Adrenal gland (tissue), 12 donors: ENCODE data around the gene IL1RAPL1. TPM values are rescaled to one million over a fixed set of nuclear protein-coding genes. Genes with fewer than 3 reads are reported as not detected.

Experiments used
- DNase-seq, 7 donors: peaks; one replicate each; pipeline ENCODE4 v3.0.0-alpha.2; 2019 to 2020
- H3K27ac ChIP-seq, 5 donors: fragments of 200-600 bp; sonication (generic) in 4 of 5; 1 replicate in 3 of 5; 2 replicates in 2 of 5; pipeline versions ENCODE4 v1.5.1 to v1.8.0; 2016 to 2020; ENCODE audit warnings: mild to moderate bottlenecking in 1 of 5
- H3K27me3 ChIP-seq: fragments of 200-600 bp; 2 replicates; pipeline ENCODE4 v1.8.0; 2021
- H3K36me3 ChIP-seq, 2 donors: fragments of 200-600 bp; replicated peaks in 1 of 2; 1 replicate in 1 of 2; 2 replicates in 1 of 2; pipeline versions ENCODE4 v1.5.1 to v1.8.0; 2018 to 2022
- H3K4me1 ChIP-seq, 2 donors: fragments of 200-600 bp; replicated peaks in 1 of 2; 1 replicate in 1 of 2; 2 replicates in 1 of 2; pipeline versions ENCODE4 v1.5.1 to v1.8.0; 2018 to 2021
- H3K4me3 ChIP-seq, 4 donors: fragments of 200-600 bp; sonication (generic) in 3 of 4; one replicate each; pipeline ENCODE4 v1.5.1; 2016 to 2018
- H3K9me3 ChIP-seq, 3 donors: fragments of 200-600 bp; sonication (generic) in 1 of 3; replicated peaks in 1 of 3; 1 replicate in 2 of 3; 2 replicates in 1 of 3; pipeline versions ENCODE4 v1.5.1 to v1.8.0; 2016 to 2021
- CTCF ChIP-seq, 6 experiments: fragments of 450-650 bp in 4 of 6; fragments of 200-600 bp in 2 of 6; sonication (generic) in 1 of 6; IDR thresholded peaks; 1 replicate in 5 of 6; 2 replicates in 1 of 6; pipeline versions ENCODE4 v1.5.1 to v1.8.0; 2016 to 2021; ENCODE audit warnings: antibody characterized with exemption in 6 of 6, mild to moderate bottlenecking in 2 of 6, moderate library complexity in 1 of 6
- POLR2A ChIP-seq, 2 donors: fragments of 450-650 bp; IDR thresholded peaks; one replicate each; pipeline ENCODE4 v1.6.1; 2017; ENCODE audit warnings: antibody characterized with exemption in 2 of 2, mild to moderate bottlenecking in 2 of 2, moderate library complexity in 1 of 2
- WGBS, 4 donors: extraction: QIAGEN DNeasy Blood & Tissue Kit in 2 of 4; methylation state at CpG; one replicate each; pipeline versions ENCODE4 v1.1.5 to v1.1.7; 2013 to 2017; 5-methylcytosine and 5-hydroxymethylcytosine counted together
- intact Hi-C, 2 donors: fragments of 100-400 bp; cut with DNase I; formaldehyde crosslinking; loops; one replicate each; pipeline versions ENCODE4 v1.14.1 to v1.15.0; 2022 to 2023
- polyA plus RNA-seq, 3 donors: library from polyadenylated mRNA; stranded (reverse); fragments of 200-250 nt in 2 of 3; fragments of 350-450 nt in 1 of 3; fragmentation: Illumina TruSeq in 1 of 3; extraction: RNeasy Lipid Tissue Mini Kit (QIAGEN cat#74804) in 1 of 3; gene quantifications; one replicate each; pipeline ENCODE4 v1.2.3, GENCODE V29; 2013 to 2014
- total RNA-seq, 9 donors: library from RNA; depleted of rRNA in 4 of 9; stranded (reverse); fragments of >200 nt in 4 of 9; fragments of 120-200 nt in 1 of 9; fragmentation: NEBNext Ultra II Directional in 1 of 9; extraction: Animal tissue kit (Norgen Biotek cat#: 25700) in 1 of 9; gene quantifications; one replicate each; pipeline versions ENCODE4 v1.1.0 to v1.2.4, GENCODE V29; 2013 to 2023
- donor health status: healthy with polysubstance abuse.
- donor health status: Bipolar disorder and iron deficiency.
- donor health status: DM: yes; HTN: yes; CAD: no.
- donor health status: DM: no; HTN: no; CAD: no.
- donor health status: DM: no; HTN: no; CAD: no.
- donor health status: DM: yes; HTN: yes; CAD: no.

IL1RAPL1 gene
- total and polyA plus RNA-seq, 12 donors, result 1.1 TPM; not detected in 11

- Histone ChIP-seq H3K27me3 (peaks cover 6% of the 10 kb centered on the region), H3K27ac (no peak overlapping the region), H3K4me3 (no peak overlapping the region), H3K4me1 (no peaks in the 10 kb centered on the region), H3K9me3 (no peaks in the 10 kb centered on the region), H3K36me3 (no peaks in the 10 kb centered on the region)
- 67 to 92% (median 77%) methylated on average over 3 of the region's 3 CpGs for WGBS, 4 donors
- DNase-seq, result no peak
- intact Hi-C loops, result no loop called here
- TF ChIP-seq POLR2A (IDR thresholded peaks at IDR 0.05) (no peak), CTCF (IDR thresholded peaks at IDR 0.05) (no peak)
Measured at GRCh38 chrX:28638775-28639174, 51.5 kb downstream of the IL1RAPL1 start.

GRCh38 chrX:28639451-28639850 lies 52.2 kb downstream of the IL1RAPL1 start:
- no peak overlapping the region for H3K4me3 ChIP-seq
- intact Hi-C loops, result no loop called here

GRCh38 chrX:28649541-28649940 lies 62.3 kb downstream of the IL1RAPL1 start:
- DNase-seq, result no peak
- Histone ChIP-seq H3K27me3 (peaks cover 5% of the 10 kb centered on the region), H3K9me3 (no peaks in the 10 kb centered on the region), H3K27ac (no peak overlapping the region), H3K4me3 (no peak overlapping the region), H3K4me1 (no peaks in the 10 kb centered on the region), H3K36me3 (no peaks in the 10 kb centered on the region)
- intact Hi-C loops, result no loop called here
- TF ChIP-seq CTCF (IDR thresholded peaks at IDR 0.05), result no peak
- TF ChIP-seq POLR2A (IDR thresholded peaks at IDR 0.05), result no peak
- 58 to 72% (median 64%) methylated on average over 2 to 3 of the region's 3 CpGs for WGBS, 4 donors

More at GRCh38 chrX:28639451-28639850, 52.2 kb downstream of the IL1RAPL1 start:
- H3K4me1 ChIP-seq, result no peaks in the 10 kb centered on the region
- no peaks in the 10 kb centered on the region for H3K9me3 ChIP-seq
- no peaks in the 10 kb centered on the region for H3K36me3 ChIP-seq
- H3K27ac ChIP-seq, result no peak overlapping the region
- DNase-seq, result no peak
- WGBS, 4 donors, result 33 to 52% (median 42%) methylated on average over 2 of the region's 2 CpGs
- peaks cover 6% of the 10 kb centered on the region for H3K27me3 ChIP-seq
- TF ChIP-seq CTCF (IDR thresholded peaks at IDR 0.05), result no peak
- TF ChIP-seq POLR2A (IDR thresholded peaks at IDR 0.05), result no peak

- TF ChIP-seq CTCF (IDR thresholded peaks at IDR 0.05) (no peak), POLR2A (IDR thresholded peaks at IDR 0.05) (no peak)
- intact Hi-C loops, result no loop called here
- 36 to 67% (median 54%) methylated on average over 1 of the region's 1 CpG for WGBS, 4 donors
Measured at GRCh38 chrX:28651186-28651585, 63.9 kb downstream of the IL1RAPL1 start.

More at GRCh38 chrX:28651186-28651585, 63.9 kb downstream of the IL1RAPL1 start:
- H3K4me3 ChIP-seq, result no peak overlapping the region
- H3K36me3 ChIP-seq, result no peaks in the 10 kb centered on the region
- no peaks in the 10 kb centered on the region for H3K9me3 ChIP-seq
- no peak overlapping the region for H3K27ac ChIP-seq
- no peaks in the 10 kb centered on the region for H3K4me1 ChIP-seq
- peaks cover 5% of the 10 kb centered on the region for H3K27me3 ChIP-seq
- DNase-seq, result no peak
